Umbilical cord (tissue), 2 donors: Measurements from ENCODE around the gene SPATA18. TPM values are rescaled to one million over a fixed set of nuclear protein-coding genes. Genes with fewer than 3 reads are reported as not detected.

Source experiments
- DNase-seq: peaks from one replicate; pipeline ENCODE4 v3.0.0-alpha.2; 2015; ENCODE audit warnings: low spot score
- total RNA-seq: library from RNA; depleted of rRNA; stranded (reverse); fragments of >200 nt; gene quantifications from one replicate; pipeline ENCODE4 v1.2.3, GENCODE V29; 2014; ENCODE audit warnings: low replicate concordance; ENCODE audit not compliant: insufficient read depth

Gene SPATA18
- 2.9 TPM for total RNA-seq

GRCh38 chr4:52051213-52051614, at the start of gene SPATA18:
Gene SPATA18 (plus strand): TSS chr4:52051304. CDS start chr4:52051705, 401 bp downstream.
- no peak for DNase-seq

DNA sequence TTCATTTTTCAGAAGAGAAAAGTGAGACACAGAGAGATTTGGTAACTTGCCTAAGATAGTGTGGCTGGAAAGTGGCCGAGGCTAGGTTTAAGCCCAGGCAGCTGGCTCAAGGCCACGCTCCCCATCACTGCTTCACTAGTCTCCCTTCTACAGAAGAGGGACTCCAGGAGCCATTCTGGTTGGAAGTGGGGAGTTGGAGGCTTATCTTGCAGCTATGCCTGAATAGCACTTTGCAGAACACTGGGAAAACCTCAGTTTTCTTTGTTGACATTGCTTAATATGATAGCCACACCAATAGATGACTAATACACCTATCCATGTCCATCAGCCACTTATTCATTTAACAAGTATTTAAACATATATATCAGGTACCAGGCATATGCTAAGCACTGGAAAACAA, 49.5 kb upstream of the SPATA18 start:
- no peak for DNase-seq

- DNase-seq = no peak
These were observed 46.7 kb upstream of the SPATA18 start for GRCh38 chr4:52004414-52004813.

DNA sequence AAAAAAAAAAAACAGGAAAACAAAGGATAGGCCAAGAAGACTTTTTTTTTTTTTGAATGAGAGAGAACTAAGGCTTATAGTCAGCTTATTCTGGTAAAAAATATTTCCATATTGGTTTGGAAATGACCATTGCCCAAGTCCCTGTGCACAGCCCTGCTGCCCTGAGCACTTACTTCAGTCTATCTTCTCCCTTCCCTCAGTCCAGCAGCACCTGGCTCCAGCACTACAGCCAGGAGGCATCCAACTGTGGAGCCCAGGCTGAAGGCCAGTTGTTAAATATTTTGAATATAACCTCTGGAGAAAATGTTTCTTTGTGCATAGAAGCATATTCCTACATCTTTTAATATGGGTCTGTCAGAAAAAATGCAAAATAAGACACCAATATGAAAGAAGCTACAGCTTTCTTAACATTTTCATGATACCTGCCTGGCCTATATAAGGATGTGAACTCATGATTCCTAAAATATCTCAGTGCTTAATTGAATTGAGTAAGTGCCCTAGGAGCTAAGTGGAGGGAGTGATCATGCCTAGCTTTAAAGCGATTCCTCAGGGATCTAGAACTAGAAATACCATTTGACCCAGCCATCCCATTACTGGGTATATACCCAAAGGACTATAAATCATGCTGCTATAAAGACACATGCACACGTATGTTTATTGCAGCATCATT, 45.4 kb upstream of the SPATA18 start:
- no peak for DNase-seq

DNA sequence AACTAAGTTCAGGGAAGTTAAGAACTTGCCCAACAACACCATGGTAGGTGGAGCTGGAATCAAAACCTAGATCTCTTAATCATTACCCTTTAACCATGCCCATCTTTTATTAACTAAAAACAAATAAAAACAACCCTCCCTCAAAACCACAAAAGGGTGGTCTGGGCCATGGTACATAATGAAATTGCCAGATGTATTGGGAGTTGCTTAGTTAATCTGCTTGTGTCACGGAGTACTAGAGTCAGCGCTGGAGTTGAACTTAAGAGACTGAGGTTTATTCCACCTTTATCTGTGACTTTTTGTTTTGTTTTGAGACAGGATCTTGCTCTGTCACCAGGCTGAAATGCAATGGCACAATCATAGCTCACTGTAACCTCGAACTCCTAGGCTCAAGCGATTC, 44.2 kb upstream of the SPATA18 start:
- DNase-seq = no peak

DNA sequence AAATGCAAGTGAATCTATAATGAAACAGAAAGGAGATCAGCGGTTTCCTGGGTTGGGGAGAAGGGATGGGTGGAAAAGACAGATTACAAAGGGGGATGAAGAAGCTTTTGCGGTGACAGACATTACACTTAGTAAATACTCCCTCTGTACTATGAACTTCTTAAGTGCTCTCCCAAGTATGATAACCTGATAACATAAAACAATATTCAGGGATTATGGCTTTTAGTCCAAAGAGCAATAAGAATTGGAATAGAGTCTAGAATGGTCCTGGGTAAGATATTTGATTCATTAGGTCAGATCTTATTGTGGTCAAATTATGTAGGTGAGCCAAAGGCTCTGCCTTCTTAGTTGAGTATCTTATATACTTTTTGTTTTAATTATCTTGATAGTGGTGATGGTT, 40.1 kb upstream of the SPATA18 start:
- no peak for DNase-seq

DNA sequence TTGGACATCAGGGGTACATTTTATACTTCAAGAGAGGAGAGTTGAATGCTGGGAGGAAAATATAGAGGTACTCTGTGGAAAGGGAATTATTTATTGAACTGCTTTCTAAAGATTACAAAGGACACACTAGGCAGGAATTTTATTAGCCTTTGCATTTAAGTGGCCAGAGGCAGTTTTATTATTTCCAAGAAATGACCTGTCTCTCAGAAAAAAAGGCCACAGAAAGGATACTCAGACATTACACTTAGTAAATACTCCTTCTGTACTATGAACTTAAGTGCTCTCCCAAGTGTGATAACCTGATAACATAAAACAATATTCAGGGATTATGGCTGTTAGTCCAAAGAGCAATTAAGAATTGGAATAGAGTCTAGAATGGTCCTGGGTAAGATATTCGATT, 38.5 kb upstream of the SPATA18 start:
- DNase-seq = no peak

DNA sequence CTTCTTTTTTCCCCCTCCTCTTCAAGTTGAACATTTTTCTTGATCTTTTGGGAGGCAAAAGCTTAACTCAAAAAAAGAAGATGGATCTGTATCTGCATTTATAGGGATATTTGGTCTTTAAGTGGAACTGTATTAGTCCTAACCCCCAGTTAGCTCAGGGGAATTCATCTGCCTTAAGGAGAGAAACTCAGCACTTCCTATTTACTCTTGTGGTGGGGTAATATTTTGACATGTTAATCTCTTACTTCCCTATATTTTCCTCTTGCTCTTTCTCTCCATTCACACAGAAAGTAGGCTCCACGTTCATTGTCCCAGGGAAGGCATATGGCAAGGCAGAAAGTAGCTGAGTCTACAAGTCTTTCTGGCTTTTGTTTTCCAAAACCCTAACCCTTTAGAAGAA, 36.2 kb upstream of the SPATA18 start:
- no peak for DNase-seq

GRCh38 chr4:52015366-52015765, 35.7 kb upstream of the SPATA18 start:
- peak; percentile 22 for DNase-seq

DNA sequence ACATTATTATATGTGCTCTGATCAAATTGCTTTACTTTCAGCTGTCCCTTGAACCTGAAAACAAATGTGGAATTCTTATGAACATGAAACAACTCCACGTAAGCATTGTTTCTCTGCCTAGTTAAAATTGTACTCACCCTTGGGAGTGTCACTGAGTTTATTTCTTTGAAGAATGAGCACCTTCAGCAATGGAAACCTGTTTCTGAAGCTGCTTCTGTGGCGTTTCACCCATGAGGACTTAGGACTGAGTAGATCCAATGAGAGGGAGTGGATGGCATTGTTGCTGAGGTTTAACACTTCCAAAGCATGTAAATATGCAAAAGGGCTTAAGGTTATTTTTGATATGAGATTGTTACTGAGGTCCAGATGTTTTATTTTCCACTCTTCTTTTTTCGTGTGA, 34.1 kb upstream of the SPATA18 start:
- no peak for DNase-seq

GRCh38 chr4:52017814-52018213, 33.3 kb upstream of the SPATA18 start:
- DNase-seq = no peak

DNA sequence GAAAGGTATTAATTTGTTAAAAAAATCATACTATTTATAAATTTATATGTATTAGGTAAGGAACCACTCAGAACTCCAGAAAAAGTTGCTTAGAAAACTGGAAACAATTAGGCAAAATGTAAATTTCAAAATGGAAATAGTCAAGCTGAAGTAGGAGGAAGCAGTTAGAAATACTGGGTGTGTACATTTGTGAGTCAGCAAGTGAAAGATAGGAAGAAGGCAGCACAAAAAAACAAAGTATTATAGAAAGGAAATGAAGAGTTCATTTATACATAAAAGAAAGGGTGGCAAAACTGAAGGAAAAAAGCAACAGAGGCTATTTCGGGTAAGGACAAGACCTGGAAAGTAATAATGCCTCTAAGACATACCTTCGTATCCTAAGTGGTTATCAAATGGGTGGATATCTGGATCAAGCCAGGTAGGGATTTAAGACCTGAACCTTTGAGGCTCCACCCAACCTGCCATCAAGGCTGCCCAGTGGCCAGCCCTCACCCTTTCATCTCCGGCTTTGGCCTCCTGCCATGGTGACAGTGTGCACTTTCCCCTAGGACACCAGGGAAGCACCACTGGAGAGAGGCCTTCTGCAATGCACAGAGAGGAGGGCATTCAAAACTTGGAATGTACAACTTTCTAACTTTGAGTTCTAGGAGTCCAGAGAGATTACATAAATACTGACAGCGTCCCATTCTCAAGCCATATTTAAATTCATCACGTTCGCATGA, 31.0 kb upstream of the SPATA18 start, which contains the start of gene LRRC66:
TSS of gene LRRC66 (minus strand) at position 428 of the 722 bp plus-strand sequence. CDS start 2,750 bp downstream, outside the sequence.
- no peak for DNase-seq

GRCh38 chr4:52028970-52029369, 22.1 kb upstream of the SPATA18 start:
- no peak for DNase-seq

- DNase-seq = no peak
These were observed 19.1 kb upstream of the SPATA18 start for GRCh38 chr4:52032005-52032404.

DNA sequence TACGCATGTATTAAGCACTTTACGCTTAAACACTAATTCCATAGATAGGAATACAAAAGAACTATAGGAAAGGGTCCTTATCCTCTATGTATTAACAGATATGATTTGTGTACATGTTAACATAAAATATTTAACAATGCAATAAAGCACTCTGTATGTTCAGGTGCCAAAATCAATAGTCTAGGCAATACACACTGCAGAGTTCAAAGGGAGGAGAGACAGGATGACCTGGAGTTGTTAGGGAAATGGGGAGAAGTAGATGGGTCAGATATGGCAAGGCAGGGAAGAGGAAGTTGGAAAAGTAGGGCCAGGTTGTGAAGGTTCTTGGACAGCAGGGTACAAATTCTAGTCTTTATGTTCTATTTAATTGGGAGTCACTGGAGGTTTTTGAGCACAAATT, 15.9 kb upstream of the SPATA18 start:
- DNase-seq = no peak

DNA sequence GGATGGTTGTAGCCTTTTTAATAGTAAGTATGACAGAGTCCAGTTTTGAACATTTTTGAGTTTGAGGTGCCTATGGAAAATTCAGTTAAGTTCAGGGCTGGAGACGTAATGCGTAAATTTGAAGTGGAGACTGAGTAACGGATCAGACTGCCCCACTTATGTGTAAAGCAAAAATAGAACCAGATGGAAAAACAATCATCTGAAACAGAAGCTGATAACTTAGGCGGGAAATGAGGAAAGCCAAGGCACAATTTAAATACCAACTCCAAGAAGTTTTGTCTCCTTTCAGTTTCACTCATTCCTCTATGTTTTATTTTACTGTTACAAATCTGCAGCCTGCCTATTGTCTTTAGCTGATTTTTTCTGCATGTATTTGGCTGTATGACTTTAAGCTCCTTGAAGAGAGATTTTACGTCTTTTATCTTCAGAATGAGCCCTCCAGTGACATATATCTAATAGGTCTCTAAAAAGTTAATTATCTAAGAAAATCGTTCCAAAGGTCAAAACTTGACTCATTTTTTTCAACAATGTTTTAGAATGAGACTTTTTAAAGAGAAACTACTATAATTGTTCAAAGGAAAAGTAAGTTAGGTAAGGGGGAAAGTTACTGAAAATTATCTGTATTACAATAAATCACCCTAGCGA, 14.1 kb upstream of the SPATA18 start:
- DNase-seq = no peak

DNA sequence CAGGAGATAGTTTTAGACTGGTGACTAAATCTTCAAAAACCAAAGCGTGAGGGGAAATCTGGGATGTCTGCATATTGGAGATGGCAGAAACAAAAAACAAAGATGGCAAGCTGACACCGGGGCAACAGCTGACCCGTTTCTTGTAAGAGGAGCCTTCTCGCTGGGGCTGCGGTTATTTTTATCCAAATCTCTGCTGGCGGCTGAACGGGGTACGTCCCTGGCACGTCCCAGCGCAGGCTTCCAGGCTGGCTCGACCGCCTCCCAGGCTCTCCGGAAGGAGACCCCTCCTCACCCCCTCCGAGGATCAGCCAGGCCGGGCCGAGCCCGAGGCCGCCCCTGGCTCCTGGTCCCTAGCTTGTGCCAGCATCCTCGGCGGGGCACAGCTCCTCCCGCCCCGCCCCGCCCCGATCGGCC, 13.4 kb upstream of the SPATA18 start:
- peak; percentile 62 for DNase-seq

DNA sequence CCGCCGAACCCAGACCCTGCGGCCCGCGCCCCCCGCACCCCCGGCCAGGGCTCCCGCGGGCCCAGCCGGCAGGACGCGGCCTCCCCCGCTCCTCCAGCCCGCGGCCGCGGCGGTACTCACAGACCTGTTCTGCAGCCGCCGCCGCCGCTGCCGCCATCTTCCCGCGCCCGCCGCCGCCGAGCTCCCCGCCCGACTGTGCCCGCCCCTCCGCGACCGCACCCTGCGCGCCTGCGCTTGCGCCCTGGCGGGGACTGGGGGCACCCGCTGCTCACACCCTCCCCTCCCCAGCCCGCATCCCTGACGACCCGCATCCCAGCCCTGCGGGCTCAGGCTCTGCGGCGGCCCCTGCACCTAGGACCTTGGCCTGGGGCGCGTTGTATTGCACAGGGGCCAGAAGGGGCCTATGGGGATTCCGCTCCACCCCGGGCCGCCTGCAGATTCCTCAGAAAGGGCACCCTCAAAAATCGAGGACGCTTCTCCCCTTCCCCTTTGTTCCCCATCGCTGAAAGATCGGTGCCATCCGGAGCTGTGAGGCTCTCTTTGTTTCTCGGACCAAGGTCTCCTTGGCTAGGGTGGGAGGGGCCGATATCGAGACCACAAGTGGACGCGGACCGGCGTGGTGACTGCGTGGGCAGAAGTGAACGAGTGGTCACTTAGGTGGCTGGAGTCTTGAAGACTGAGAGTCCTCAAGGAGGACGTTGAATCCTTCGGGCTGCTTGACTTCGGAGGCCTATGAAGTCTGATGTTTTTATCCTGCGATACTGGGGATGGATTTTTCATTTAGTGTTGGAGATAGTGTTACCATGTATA, 12.8 kb upstream of the SPATA18 start, which contains the start of gene SGCB:
TSS of gene SGCB (minus strand) at position 197 of the 810 bp plus-strand sequence. CDS start at position 157, 40 bp downstream.
- peak; percentile 78 for DNase-seq

- DNase-seq = no peak
These were observed 6.1 kb upstream of the SPATA18 start for GRCh38 chr4:52045028-52045427.

GRCh38 chr4:52049266-52049665, 1.8 kb upstream of the SPATA18 start:
- no peak for DNase-seq

- DNase-seq = peak; percentile 76
These were observed 741 bp downstream of the SPATA18 start for GRCh38 chr4:52051615-52052474.
